HFF-Myc (cell line): ENCODE measurements around the gene CTBP2.

Source experiments
- DNase-seq: peaks from one replicate; pipeline ENCODE4 v3.0.0-alpha.2; 2011; ENCODE audit warnings: low read depth; ENCODE audit errors: extremely low read depth
- H3K4me3 ChIP-seq: replicated peaks from 2 replicates; pipeline ENCODE4 v1.5.1; 2011; ENCODE audit warnings: low read depth, mild to moderate bottlenecking, control low read depth, low read length
- CTCF ChIP-seq: IDR thresholded peaks from 2 replicates; pipeline ENCODE4 v1.5.1; 2012; ENCODE audit warnings: mild to moderate bottlenecking, low read depth, low read length, control low read depth; ENCODE audit errors: missing control alignments

Gene CTBP2

DNA sequence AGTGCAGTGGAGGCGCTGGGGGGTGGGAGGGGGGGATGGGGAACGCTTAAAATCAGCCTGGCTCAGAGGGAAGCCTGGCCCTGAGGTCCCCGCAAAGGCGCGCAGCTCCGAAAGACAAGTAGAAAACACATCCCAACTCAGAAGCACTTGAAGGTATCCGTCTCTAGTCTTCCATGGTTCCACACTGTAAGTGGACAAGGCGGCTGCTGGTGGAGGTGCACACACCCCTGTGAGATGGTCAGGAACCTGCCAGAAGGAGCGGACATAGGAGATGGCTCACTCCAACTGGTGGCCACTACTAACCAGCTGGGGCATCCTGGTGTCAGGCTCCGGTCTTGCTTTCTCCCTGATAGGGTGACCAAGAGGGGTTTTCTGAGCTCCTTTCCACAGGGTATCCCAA, 41.7 kb downstream of the CTBP2 start:
- H3K4me3 ChIP-seq = no peak overlapping the region
- TF ChIP-seq CTCF = no peak
- DNase-seq = no peak

DNA sequence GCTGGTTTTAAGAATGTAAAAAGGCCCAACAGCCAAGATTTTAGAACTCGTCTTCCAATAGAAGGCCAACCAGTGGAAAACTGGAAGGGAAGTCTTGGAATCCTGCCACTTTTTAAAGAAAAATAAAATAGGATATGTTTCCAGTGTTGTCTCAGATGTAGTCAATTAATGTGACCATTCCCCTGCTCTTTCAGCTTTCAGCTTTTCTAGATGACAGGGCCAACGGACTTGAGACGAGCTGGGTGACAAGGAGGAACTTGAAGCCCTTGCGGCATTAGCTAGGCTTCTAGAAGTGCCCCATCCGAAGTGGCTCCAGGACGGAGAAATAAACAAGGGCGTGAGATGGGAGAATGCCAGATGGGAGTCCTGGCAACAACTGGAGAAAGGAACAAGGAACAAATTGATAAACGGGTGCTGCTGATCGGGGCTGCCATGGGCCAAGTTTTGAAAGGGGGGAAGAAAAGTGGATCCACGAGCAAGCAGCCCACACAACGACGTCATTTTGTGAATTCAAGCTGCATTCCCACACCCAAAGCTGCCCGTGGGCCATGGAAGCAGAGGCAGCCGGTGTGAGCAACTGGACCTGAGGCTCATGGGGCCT, 42.3 kb downstream of the CTBP2 start:
- no peak for TF ChIP-seq CTCF
- H3K4me3 ChIP-seq = no peak overlapping the region
- no peak for DNase-seq

DNA sequence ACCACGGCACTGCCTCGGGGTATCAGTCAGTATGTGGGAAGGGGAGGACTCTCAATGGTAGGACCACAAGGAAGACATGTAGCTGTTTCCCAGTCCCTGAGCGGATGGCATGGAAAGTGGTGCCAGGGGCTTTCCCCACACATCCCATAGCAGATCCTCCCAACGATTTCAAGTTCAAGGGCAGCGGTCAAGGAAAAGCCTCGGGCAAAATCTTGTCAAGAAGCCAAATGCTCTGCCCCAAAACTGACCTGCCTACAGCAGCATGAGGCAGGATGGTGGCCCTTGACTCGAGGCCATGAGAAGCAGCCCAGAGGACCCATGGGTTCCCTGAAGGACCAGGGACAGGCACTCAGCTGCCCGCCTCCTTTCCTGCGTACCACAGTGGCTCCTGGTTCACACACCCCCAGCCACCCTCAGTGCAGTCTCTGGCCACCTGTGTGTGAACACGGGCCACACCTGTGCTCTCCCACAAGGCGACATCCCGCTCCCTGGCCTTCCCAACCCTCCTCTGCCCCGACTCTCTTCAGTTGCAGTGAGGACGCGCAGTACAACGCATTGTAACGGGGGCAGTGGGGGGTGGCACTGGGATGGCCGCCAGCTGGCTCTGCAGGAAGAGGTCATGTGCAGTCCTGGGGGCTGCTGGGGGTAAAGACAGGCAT, 43.6 kb downstream of the CTBP2 start:
- no peak overlapping the region for H3K4me3 ChIP-seq
- no peak for TF ChIP-seq CTCF
- no peak for DNase-seq

- no peak overlapping the region for H3K4me3 ChIP-seq
- no peak for TF ChIP-seq CTCF
- no peak for DNase-seq
Observed at GRCh38 chr10:125116041-125116649, 44.2 kb downstream of the CTBP2 start.

- DNase-seq = no peak
- no peak for TF ChIP-seq CTCF
Observed at GRCh38 chr10:125115409-125115808, 45.0 kb downstream of the CTBP2 start.

GRCh38 chr10:125114761-125115391, 45.5 kb downstream of the CTBP2 start:
- TF ChIP-seq CTCF = no peak
- no peak overlapping the region for H3K4me3 ChIP-seq
- DNase-seq = no peak

More at GRCh38 chr10:125115409-125115808, 45.0 kb downstream of the CTBP2 start:
- no peak overlapping the region for H3K4me3 ChIP-seq
